ENCODE measurements around the gene KLHL6. TPM values are rescaled to one million over a fixed set of nuclear protein-coding genes. Genes with fewer than 3 reads are reported as not detected.

KLHL6 gene
- total and polyA plus RNA-seq, 2 of the 13 experiments (the other 11 are each of a cell fraction or from before 2014, with no cell fraction given): not detected

DNA sequence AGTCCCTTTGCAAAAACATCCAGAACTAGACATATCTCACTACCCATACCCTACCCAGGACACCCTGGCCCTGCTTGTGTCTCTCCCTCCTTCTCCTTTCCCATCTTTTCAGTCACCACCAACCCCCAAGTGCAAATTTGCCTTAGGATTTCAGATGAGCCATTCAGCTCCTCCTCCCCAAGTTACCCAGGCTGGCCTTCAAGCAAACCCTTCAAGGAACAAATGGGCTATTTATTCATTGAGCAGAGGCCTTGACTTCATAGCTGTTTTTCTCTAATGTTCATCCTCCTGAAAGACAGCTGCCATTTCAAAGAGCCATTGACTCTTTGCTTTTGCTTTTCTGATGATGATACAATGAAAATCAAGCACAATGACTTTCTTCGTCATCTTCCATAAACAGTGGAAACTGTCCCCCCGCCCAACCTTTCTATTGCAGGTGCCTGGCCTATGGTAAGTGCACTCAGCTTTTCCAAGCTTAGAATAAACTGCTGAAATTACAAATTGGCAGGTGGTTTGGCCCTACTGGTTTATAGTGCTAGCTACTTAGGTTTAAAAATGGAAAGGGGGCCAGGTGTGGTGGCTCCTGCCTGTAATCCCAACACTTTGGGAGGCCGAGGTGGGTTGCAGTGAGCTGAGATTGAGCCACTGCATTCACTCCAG lies 26.1 kb upstream of the KLHL6 start:
- no peak for FAIRE-seq
- Histone ChIP-seq H3K4me3 (replicated peaks in 1 of 3; ENCODE audit: insufficient read depth in 1 of 3, low read depth in 2 of 3, low read length in 3 of 3) (no peak overlapping the region), H4K20me1 (ENCODE audit: insufficient read depth, low read length) (no peaks in the 10 kb centered on the region), H3K27me3 (ENCODE audit: control insufficient read depth in 1 of 2, insufficient read depth in 2 of 2, low read length in 2 of 2) (peaks cover 0 to 2% of the 10 kb centered on the region in 2 experiments; a peak in 1 of 5 replicates), H3K79me2 (ENCODE audit: insufficient read depth, low read length) (no peaks in the 10 kb centered on the region), H3K9me3 (ENCODE audit: low read length) (no peaks in the 10 kb centered on the region), H3K9ac (ENCODE audit: insufficient read depth, low read depth, low read length) (no peak overlapping the region), H2AFZ (ENCODE audit: low read length) (no peak overlapping the region), H3K36me3 (replicated peaks in 1 of 2; ENCODE audit: control insufficient read depth in 1 of 2, insufficient read depth in 2 of 2, low read length in 2 of 2) (no peaks in the 10 kb centered on the region), H3K4me2 (ENCODE audit: low read depth, low read length) (no peak overlapping the region), H3K4me1 (ENCODE audit: insufficient read depth, low read length) (peaks cover 27% of the 10 kb centered on the region), H3K27ac (ENCODE audit: extremely low read length, insufficient read depth, low read length) (no peak overlapping the region)
- intact Hi-C loops (cut with micrococcal nuclease; ENCODE audit: unreplicated experiment) (no loop called here), in situ Hi-C loops (cut with HindIII; ENCODE audit: extremely low pct_ligation_motif_present, low pct_unique_long_range_greater_than_20kb) (no loop called here)
- no TSS peak for BruUV-seq (replicated peaks)
- WGBS (ENCODE audit: low lambda C conversion rate): 78% methylated on average over 3 of the region's 3 CpGs
- TF ChIP-seq, protein P1, sequence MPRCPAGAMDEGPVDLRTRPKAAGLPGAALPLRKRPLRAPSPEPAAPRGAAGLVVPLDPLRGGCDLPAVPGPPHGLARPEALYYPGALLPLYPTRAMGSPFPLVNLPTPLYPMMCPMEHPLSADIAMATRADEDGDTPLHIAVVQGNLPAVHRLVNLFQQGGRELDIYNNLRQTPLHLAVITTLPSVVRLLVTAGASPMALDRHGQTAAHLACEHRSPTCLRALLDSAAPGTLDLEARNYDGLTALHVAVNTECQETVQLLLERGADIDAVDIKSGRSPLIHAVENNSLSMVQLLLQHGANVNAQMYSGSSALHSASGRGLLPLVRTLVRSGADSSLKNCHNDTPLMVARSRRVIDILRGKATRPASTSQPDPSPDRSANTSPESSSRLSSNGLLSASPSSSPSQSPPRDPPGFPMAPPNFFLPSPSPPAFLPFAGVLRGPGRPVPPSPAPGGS (CRISPR knock-in tag; IDR thresholded peaks at IDR 0.05): no peak
- no peak for TF ChIP-seq ZNF331 (CRISPR knock-in tag; IDR thresholded peaks at IDR 0.05)
- TF ChIP-seq ZNF160 (CRISPR knock-in tag; IDR thresholded peaks at IDR 0.05): no peak
- TF ChIP-seq ZNF703 (CRISPR knock-in tag; IDR thresholded peaks at IDR 0.05; ENCODE audit: borderline replicate concordance): no peak
- no peak for TF ChIP-seq EED (CRISPR knock-in tag; IDR thresholded peaks at IDR 0.05)
- no peak for TF ChIP-seq THAP11 (CRISPR knock-in tag; IDR thresholded peaks at IDR 0.05)
- TF ChIP-seq, protein P2, sequence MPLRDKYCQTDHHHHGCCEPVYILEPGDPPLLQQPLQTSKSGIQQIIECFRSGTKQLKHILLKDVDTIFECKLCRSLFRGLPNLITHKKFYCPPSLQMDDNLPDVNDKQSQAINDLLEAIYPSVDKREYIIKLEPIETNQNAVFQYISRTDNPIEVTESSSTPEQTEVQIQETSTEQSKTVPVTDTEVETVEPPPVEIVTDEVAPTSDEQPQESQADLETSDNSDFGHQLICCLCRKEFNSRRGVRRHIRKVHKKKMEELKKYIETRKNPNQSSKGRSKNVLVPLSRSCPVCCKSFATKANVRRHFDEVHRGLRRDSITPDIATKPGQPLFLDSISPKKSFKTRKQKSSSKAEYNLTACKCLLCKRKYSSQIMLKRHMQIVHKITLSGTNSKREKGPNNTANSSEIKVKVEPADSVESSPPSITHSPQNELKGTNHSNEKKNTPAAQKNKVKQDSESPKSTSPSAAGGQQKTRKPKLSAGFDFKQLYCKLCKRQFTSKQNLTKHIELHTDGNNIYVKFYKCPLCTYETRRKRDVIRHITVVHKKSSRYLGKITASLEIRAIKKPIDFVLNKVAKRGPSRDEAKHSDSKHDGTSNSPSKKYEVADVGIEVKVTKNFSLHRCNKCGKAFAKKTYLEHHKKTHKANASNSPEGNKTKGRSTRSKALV (CRISPR knock-in tag; IDR thresholded peaks at IDR 0.05): no peak
- no peak for TF ChIP-seq ERF (CRISPR knock-in tag; IDR thresholded peaks at IDR 0.05)
- TF ChIP-seq ZSCAN20 (CRISPR knock-in tag; IDR thresholded peaks at IDR 0.05; ENCODE audit: borderline replicate concordance): no peak
- no peak for TF ChIP-seq ZNF44 (CRISPR knock-in tag; IDR thresholded peaks at IDR 0.05)
- no peak for TF ChIP-seq ZNF124 (CRISPR knock-in tag; IDR thresholded peaks at IDR 0.05)
- TF ChIP-seq ZBTB7A (CRISPR knock-in tag; IDR thresholded peaks at IDR 0.05): no peak
- no peak for TF ChIP-seq NR2C2 (CRISPR knock-in tag; IDR thresholded peaks at IDR 0.05; ENCODE audit: borderline replicate concordance)
- no peak for TF ChIP-seq ZKSCAN8 (CRISPR knock-in tag; IDR thresholded peaks at IDR 0.05; ENCODE audit: borderline replicate concordance)
- TF ChIP-seq PHF8 (CRISPR knock-in tag; IDR thresholded peaks at IDR 0.05): no peak
- no peak for TF ChIP-seq ZNF614 (CRISPR knock-in tag; IDR thresholded peaks at IDR 0.05; ENCODE audit: borderline replicate concordance)
- DNase-seq (ENCODE audit: low spot score): no peak
- POLR2A ChIA-PET: no interaction called here
- CTCF ChIA-PET (ENCODE audit: low intra/inter-chr PET ratio, low total read pairs): no interaction called here
- no peak for ATAC-seq

Data from HepG2 (cell line).